Fibroblast of pulmonary artery (primary cell): ENCODE measurements around the gene GRIN2A.

Source experiments
- DNase-seq: peaks from one replicate; pipeline ENCODE4 v3.0.0-alpha.2; 2010; ENCODE audit warnings: low read depth
- H3K4me3 ChIP-seq: replicated peaks from 2 replicates; pipeline ENCODE4 v1.5.1; 2011; ENCODE audit warnings: low read depth, mild to moderate bottlenecking, control low read depth, low read length, moderate library complexity
- TF ChIP-seq, protein P1 (sequence below): IDR thresholded peaks from 2 replicates; pipeline ENCODE4 v1.5.1; 2011; ENCODE audit warnings: mild to moderate bottlenecking, control low read depth, low read length, inconsistent platforms; ENCODE audit errors: missing control alignments

GRIN2A gene

DNA sequence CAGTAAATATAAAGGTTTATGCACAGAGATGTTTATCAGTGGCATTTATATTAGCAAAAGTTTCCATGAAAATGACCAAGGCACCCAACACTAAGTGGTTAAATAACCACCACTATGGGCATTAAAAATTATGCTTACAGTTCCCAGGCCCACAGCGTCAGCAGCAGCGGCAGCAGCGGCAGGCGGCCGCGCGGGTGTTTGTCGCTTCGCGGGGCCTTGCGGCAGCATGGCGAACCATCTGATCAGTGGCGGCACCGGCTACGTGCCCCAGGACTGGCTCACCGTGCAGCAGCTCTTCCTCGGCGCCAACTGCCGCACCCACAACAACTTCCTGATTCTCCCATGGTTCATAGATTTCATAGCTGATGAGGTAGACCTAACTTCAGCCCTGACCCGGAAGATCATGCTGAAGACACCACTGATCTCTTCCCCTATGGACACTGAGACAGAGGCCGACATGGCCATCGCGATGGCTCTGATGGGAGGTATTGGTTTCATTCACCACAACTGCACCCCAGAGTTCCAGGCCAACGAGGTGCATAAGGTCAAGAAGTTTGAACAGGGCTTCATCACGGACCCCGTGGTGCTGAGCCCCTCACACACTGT is 71.0 kb downstream of the GRIN2A start:
- DNase-seq, result no peak
- TF ChIP-seq, protein P1, sequence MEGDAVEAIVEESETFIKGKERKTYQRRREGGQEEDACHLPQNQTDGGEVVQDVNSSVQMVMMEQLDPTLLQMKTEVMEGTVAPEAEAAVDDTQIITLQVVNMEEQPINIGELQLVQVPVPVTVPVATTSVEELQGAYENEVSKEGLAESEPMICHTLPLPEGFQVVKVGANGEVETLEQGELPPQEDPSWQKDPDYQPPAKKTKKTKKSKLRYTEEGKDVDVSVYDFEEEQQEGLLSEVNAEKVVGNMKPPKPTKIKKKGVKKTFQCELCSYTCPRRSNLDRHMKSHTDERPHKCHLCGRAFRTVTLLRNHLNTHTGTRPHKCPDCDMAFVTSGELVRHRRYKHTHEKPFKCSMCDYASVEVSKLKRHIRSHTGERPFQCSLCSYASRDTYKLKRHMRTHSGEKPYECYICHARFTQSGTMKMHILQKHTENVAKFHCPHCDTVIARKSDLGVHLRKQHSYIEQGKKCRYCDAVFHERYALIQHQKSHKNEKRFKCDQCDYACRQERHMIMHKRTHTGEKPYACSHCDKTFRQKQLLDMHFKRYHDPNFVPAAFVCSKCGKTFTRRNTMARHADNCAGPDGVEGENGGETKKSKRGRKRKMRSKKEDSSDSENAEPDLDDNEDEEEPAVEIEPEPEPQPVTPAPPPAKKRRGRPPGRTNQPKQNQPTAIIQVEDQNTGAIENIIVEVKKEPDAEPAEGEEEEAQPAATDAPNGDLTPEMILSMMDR, result no peak
- H3K4me3 ChIP-seq, result no peak overlapping the region

DNA sequence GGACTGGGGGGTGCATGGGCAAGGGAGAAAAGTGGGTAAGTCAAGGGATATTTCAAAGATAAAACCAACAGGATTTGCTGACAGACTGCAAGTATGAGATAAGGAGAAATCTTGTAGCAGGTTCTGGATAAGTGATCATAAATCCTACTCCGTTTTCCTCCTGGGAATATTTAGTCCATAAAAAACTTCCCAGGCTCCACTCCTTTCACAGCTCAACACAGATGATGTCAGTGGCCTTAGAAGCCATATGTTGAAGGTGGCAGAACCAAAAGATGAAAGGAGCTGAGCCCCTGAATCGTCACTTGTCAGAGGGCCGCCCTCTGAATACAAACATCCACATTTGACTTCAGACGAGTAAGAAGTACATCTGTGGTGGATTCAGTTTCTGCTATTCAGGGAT is 71.7 kb downstream of the GRIN2A start:
- DNase-seq, result no peak
- TF ChIP-seq, protein P1, result no peak
- H3K4me3 ChIP-seq, result no peak overlapping the region

- TF ChIP-seq, protein P1, result no peak
- no peak for DNase-seq
- no peak overlapping the region for H3K4me3 ChIP-seq
Observed at GRCh38 chr16:10107081-10107480, 75.1 kb downstream of the GRIN2A start.

DNA sequence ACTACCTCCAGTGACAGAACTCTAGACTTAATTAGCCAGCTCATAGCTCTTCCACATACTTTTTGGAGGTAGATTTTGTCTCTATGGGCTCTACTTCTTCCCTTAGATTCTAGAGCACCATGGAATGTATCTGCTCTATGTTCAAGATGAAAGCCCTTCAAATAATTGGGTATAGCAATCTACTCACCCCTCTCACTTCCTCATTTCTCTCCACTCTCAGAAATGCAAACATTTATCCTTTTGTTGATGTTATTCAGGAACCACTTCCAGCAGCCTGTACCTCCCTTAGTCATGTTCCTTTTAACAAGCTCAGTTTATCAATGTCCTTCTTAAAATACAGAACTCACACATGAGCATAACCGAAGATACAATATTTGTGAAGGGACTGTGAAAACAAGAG is 78.5 kb downstream of the GRIN2A start:
- no peak for DNase-seq
- TF ChIP-seq, protein P1, result no peak

GRCh38 chr16:10103118-10103517 is 79.1 kb downstream of the GRIN2A start:
- TF ChIP-seq, protein P1, result no peak
- no peak overlapping the region for H3K4me3 ChIP-seq
- DNase-seq, result no peak

More for the DNA sequence above, 78.5 kb downstream of the GRIN2A start:
- no peak overlapping the region for H3K4me3 ChIP-seq

- H3K4me3 ChIP-seq, result no peak overlapping the region
- TF ChIP-seq, protein P1, result no peak
- DNase-seq, result no peak
Observed at GRCh38 chr16:10100829-10101228, 81.4 kb downstream of the GRIN2A start.

- TF ChIP-seq, protein P1, result no peak
- DNase-seq, result no peak
- H3K4me3 ChIP-seq, result no peak overlapping the region
Observed at GRCh38 chr16:10098991-10099390, 83.2 kb downstream of the GRIN2A start.
